Measurements from ENCODE around the gene NYNRIN. TPM values are rescaled to one million over a fixed set of nuclear protein-coding genes. Genes with fewer than 3 reads are reported as not detected.

Gene NYNRIN
- total and polyA plus RNA-seq, 2 of the 8 experiments (the other 6 are each of a cell fraction or from before 2014, with no cell fraction given): 15.2 to 18.3 TPM

- no peak for TF ChIP-seq SIN3A (conservative IDR thresholded peaks at IDR 0.05 in 1 of 2, IDR thresholded peaks at IDR 0.05 in 1 of 2; ENCODE audit: low read depth in 1 of 2, low read length in 2 of 2)
- TF ChIP-seq JUND (IDR thresholded peaks at IDR 0.05; ENCODE audit: low read length): no peak
- no peak for TF ChIP-seq PHF8 (conservative IDR thresholded peaks at IDR 0.05; ENCODE audit: low read depth, low read length)
- no peak for TF ChIP-seq FOSL1 (IDR thresholded peaks at IDR 0.05; ENCODE audit: insufficient read depth, low read depth, low read length)
- no peak for TF ChIP-seq ZNF274 (IDR thresholded peaks at IDR 0.05; ENCODE audit: borderline replicate concordance, extremely low read depth, low read length)
- TF ChIP-seq CEBPB (IDR thresholded peaks at IDR 0.05; ENCODE audit: low read depth, low read length): no peak
Measured at GRCh38 chr14:24385524-24385923, 13.3 kb upstream of the NYNRIN start (continued).

Measured in H1 (cell line).